GM19463 (cell line): Measurements from ENCODE around the gene CORO1C.

Source experiments
- ATAC-seq: cut with Tn5 transposase; IDR thresholded peaks from one replicate; pipeline ENCODE4 v1.9.1; 2021; ENCODE audit warnings: mild to moderate bottlenecking, moderate library complexity; ENCODE audit not compliant: unreplicated experiment

CORO1C gene

GRCh38 chr12:108605690-108606406, 125.5 kb downstream of the CORO1C start:
- no peak for ATAC-seq

GRCh38 chr12:108605000-108605689, 126.2 kb downstream of the CORO1C start:
- no peak for ATAC-seq

GRCh38 chr12:108604208-108604941, 126.9 kb downstream of the CORO1C start:
- ATAC-seq, result no peak

GRCh38 chr12:108603743-108604142, 127.6 kb downstream of the CORO1C start:
- ATAC-seq, result no peak

- ATAC-seq, result no peak
These were observed 128.2 kb downstream of the CORO1C start for GRCh38 chr12:108602976-108603704.

GRCh38 chr12:108602209-108602705, 129.1 kb downstream of the CORO1C start:
- ATAC-seq, result no peak

GRCh38 chr12:108600702-108601007, 130.7 kb downstream of the CORO1C start:
- ATAC-seq, result no peak

GRCh38 chr12:108599948-108600701, 131.2 kb downstream of the CORO1C start:
- no peak for ATAC-seq

- no peak for ATAC-seq
These were observed 131.8 kb downstream of the CORO1C start for GRCh38 chr12:108599541-108599940.

- ATAC-seq, result no peak
These were observed 132.6 kb downstream of the CORO1C start for GRCh38 chr12:108598553-108599250.

- no peak for ATAC-seq
These were observed 133.5 kb downstream of the CORO1C start, which contains the start of gene TMEM119 for GRCh38 chr12:108597559-108598471. TSS of gene TMEM119 (minus strand) at chr12:108598084. CDS start at chr12:108592383, 5,701 bp downstream.

GRCh38 chr12:108596854-108597558, 134.3 kb downstream of the CORO1C start:
- no peak for ATAC-seq

- ATAC-seq, result no peak
These were observed 135.3 kb downstream of the CORO1C start for GRCh38 chr12:108595711-108596647.
